Measurements from ENCODE around the gene FTO.

FTO gene

DNA sequence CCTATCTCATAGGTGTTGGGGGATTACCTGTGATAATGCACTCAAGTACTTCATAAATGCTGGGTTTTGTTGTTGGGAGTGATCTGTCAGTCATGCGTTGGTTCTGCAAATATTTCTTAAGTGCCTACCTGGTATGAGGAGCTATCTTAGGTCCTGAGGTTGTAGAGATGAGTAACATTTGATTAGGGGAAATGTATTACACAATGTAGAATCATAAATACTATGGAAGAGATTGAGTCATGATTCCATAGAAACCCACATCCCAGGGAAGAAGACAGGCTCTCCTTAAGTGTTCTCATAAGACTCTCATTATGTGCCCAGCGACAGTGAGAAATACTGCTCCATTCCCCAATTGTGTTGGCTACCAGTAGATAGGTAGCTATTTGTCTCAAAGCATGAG, 240.1 kb downstream of the FTO start:
- no peak for TF ChIP-seq EZH2phosphoT487 (conservative IDR thresholded peaks at IDR 0.05; ENCODE audit: low read length)
- TF ChIP-seq, protein P1, sequence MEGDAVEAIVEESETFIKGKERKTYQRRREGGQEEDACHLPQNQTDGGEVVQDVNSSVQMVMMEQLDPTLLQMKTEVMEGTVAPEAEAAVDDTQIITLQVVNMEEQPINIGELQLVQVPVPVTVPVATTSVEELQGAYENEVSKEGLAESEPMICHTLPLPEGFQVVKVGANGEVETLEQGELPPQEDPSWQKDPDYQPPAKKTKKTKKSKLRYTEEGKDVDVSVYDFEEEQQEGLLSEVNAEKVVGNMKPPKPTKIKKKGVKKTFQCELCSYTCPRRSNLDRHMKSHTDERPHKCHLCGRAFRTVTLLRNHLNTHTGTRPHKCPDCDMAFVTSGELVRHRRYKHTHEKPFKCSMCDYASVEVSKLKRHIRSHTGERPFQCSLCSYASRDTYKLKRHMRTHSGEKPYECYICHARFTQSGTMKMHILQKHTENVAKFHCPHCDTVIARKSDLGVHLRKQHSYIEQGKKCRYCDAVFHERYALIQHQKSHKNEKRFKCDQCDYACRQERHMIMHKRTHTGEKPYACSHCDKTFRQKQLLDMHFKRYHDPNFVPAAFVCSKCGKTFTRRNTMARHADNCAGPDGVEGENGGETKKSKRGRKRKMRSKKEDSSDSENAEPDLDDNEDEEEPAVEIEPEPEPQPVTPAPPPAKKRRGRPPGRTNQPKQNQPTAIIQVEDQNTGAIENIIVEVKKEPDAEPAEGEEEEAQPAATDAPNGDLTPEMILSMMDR (IDR thresholded peaks at IDR 0.05; ENCODE audit: insufficient read depth, low read length, poor library complexity, severe bottlenecking): no peak

DNA sequence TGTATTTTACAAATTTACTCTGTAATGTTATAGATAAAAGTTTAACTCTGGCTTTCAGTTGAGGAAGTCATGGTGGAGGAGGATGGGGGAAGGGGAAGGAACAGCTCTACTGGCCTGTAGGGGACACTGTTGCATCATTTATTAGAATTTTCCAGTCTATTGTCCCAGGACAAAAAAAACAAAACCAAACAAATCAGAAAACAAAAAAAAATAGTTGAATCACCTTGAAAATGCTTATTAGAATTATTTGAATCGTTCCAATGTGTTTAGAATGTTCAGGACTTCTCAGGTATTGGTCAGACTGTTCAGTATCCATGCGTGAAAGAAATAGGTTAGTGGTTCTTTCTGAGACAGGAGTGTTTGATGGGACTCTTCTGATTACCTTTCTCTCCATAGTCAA, 242.0 kb downstream of the FTO start:
- Histone ChIP-seq H2AFZ (ENCODE audit: low read depth, low read length, severe bottlenecking) (no peak overlapping the region), H3K4me3 (ENCODE audit: insufficient read depth, low read length, poor library complexity, severe bottlenecking) (no peak overlapping the region), H3F3A (ENCODE audit: insufficient read depth) (no peaks in the 10 kb centered on the region), H4K20me1 (ENCODE audit: low read depth, low read length) (no peaks in the 10 kb centered on the region), H3K9me2 (replicated peaks; ENCODE audit: insufficient read depth, low read length) (no peaks in the 10 kb centered on the region), H3K9ac (ENCODE audit: low read length) (no peak overlapping the region), H3K27me3 (ENCODE audit: low read length) (no peaks in the 10 kb centered on the region), H3K79me2 (ENCODE audit: insufficient read depth, low read length) (no peaks in the 10 kb centered on the region), H3K27ac (ENCODE audit: low read depth, low read length) (no peak overlapping the region), H3K36me3 (ENCODE audit: low read length) (no peaks in the 10 kb centered on the region), H3K9me3 (ENCODE audit: insufficient read depth, low read length) (no peaks in the 10 kb centered on the region), H3K4me2 (ENCODE audit: low read depth, low read length, poor library complexity, severe bottlenecking) (no peak overlapping the region)
- TF ChIP-seq EZH2phosphoT487 (conservative IDR thresholded peaks at IDR 0.05; ENCODE audit: low read length): no peak
- TF ChIP-seq, protein P1 (IDR thresholded peaks at IDR 0.05; ENCODE audit: insufficient read depth, low read length, poor library complexity, severe bottlenecking): peak; percentile 55

More for the DNA sequence above, 240.1 kb downstream of the FTO start:
- H3K27ac ChIP-seq (ENCODE audit: low read depth, low read length): no peak overlapping the region
- no peak overlapping the region for H2AFZ ChIP-seq (ENCODE audit: low read depth, low read length, severe bottlenecking)
- no peak overlapping the region for H3K4me3 ChIP-seq (ENCODE audit: insufficient read depth, low read length, poor library complexity, severe bottlenecking)
- H4K20me1 ChIP-seq (ENCODE audit: low read depth, low read length): no peaks in the 10 kb centered on the region
- H3K79me2 ChIP-seq (ENCODE audit: insufficient read depth, low read length): no peaks in the 10 kb centered on the region
- H3K36me3 ChIP-seq (ENCODE audit: low read length): no peaks in the 10 kb centered on the region
- no peaks in the 10 kb centered on the region for H3K9me2 ChIP-seq (replicated peaks; ENCODE audit: insufficient read depth, low read length)
- no peaks in the 10 kb centered on the region for H3F3A ChIP-seq (ENCODE audit: insufficient read depth)
- H3K9ac ChIP-seq (ENCODE audit: low read length): no peak overlapping the region
- H3K27me3 ChIP-seq (ENCODE audit: low read length): no peaks in the 10 kb centered on the region
- no peak overlapping the region for H3K4me2 ChIP-seq (ENCODE audit: low read depth, low read length, poor library complexity, severe bottlenecking)
- H3K9me3 ChIP-seq (ENCODE audit: insufficient read depth, low read length): no peaks in the 10 kb centered on the region

DNA sequence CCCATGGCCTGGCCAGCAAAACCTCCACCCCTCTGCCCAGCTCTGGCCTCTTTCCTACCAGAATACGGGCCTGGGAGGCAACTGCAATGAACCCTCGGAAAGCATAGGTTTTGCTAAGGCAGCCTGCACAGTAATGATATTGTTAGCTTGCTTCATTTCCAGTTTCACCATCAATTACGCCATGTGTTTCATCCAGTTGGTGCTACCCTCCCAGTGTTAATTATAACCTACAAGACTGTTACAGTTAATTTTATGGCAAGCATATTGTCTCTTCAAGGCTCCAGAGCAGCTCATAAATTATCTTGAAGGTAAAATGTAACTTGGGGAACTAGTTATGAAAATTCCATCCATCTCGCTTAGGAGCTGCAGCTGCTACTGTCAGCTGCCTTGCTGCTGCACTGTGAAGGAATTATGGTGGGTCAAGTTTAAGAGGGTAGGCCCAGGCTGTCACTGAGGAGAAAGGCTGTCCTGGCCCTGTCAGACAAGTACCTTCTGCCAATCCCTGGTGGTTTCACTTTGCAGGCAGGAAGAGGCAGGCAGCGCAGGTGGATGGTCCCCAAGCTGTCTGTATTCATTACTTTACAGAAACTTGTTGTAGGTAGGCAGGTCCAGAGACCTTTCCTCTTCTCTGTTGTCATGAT, 242.9 kb downstream of the FTO start:
- no peak overlapping the region for H3K4me2 ChIP-seq (ENCODE audit: low read depth, low read length, poor library complexity, severe bottlenecking)
- TF ChIP-seq, protein P1 (IDR thresholded peaks at IDR 0.05; ENCODE audit: insufficient read depth, low read length, poor library complexity, severe bottlenecking): no peak
- TF ChIP-seq EZH2phosphoT487 (conservative IDR thresholded peaks at IDR 0.05; ENCODE audit: low read length): no peak

More for the DNA sequence above, 242.9 kb downstream of the FTO start:
- H3K27me3 ChIP-seq (ENCODE audit: low read length): no peaks in the 10 kb centered on the region
- H3K9ac ChIP-seq (ENCODE audit: low read length): no peak overlapping the region
- H3F3A ChIP-seq (ENCODE audit: insufficient read depth): no peaks in the 10 kb centered on the region
- no peaks in the 10 kb centered on the region for H3K36me3 ChIP-seq (ENCODE audit: low read length)
- no peak overlapping the region for H3K4me3 ChIP-seq (ENCODE audit: insufficient read depth, low read length, poor library complexity, severe bottlenecking)
- no peak overlapping the region for H3K27ac ChIP-seq (ENCODE audit: low read depth, low read length)
- H3K79me2 ChIP-seq (ENCODE audit: insufficient read depth, low read length): no peaks in the 10 kb centered on the region
- no peak overlapping the region for H2AFZ ChIP-seq (ENCODE audit: low read depth, low read length, severe bottlenecking)
- no peaks in the 10 kb centered on the region for H4K20me1 ChIP-seq (ENCODE audit: low read depth, low read length)
- H3K9me3 ChIP-seq (ENCODE audit: insufficient read depth, low read length): no peaks in the 10 kb centered on the region
- H3K9me2 ChIP-seq (replicated peaks; ENCODE audit: insufficient read depth, low read length): no peaks in the 10 kb centered on the region
